Right ventricle myocardium inferior (tissue), 1 donor: ENCODE results near the gene ACTL10. TPM values are rescaled to one million over a fixed set of nuclear protein-coding genes. Genes with fewer than 3 reads are reported as not detected.

Source experiments
- ATAC-seq: fragments of 200-7000 bp; cut with Tn5 transposase; one replicate; pipeline ENCODE4 v1.9.1; 2020; ENCODE audit warnings: mild to moderate bottlenecking, moderate library complexity
- DNase-seq: peaks from one replicate; pipeline ENCODE4 v3.0.0; 2021; ENCODE audit errors: missing footprints
- intact Hi-C: fragments of 100-400 bp; cut with DNase I; formaldehyde crosslinking; loops from one replicate; pipeline ENCODE4 v1.11.0; 2022
- total RNA-seq: library from RNA; stranded (reverse); fragmentation: NEBNext Ultra II Directional; extraction: Animal tissue kit (Norgen Biotek cat#: 25700); gene quantifications from one replicate; pipeline ENCODE4 v1.2.1, GENCODE V29; 2021
- donor health status: DM: no; HTN: yes; CAD: no; lungs with severe emphysema.

Gene ACTL10
- total RNA-seq, 1 donor from 2014 or later, result 0.19 TPM

GRCh38 chr20:33703498-33704137 lies 36.9 kb downstream of the ACTL10 start:
- DNase-seq (no peak), ATAC-seq (no peak)
- intact Hi-C loops, result no loop called here

- DNase-seq (no peak), ATAC-seq (no peak)
- intact Hi-C loops, result no loop called here
Observed at GRCh38 chr20:33704197-33704924, 37.6 kb downstream of the ACTL10 start.

- intact Hi-C loops, result no loop called here
- DNase-seq (no peak), ATAC-seq (no peak)
Observed at GRCh38 chr20:33707668-33708067, 40.9 kb downstream of the ACTL10 start.

GRCh38 chr20:33709398-33709797 lies 42.7 kb downstream of the ACTL10 start:
- no peak for ATAC-seq
- intact Hi-C loops, result no loop called here
- no peak for DNase-seq

- no peak for ATAC-seq
- DNase-seq, result no peak
- intact Hi-C loops, result no loop called here
Observed at GRCh38 chr20:33709905-33710541, 43.3 kb downstream of the ACTL10 start.

- DNase-seq (no peak), ATAC-seq (no peak)
- intact Hi-C loops, result no loop called here
Observed at GRCh38 chr20:33710681-33711445, 44.1 kb downstream of the ACTL10 start.

- DNase-seq, result no peak
- intact Hi-C loops, result no loop called here
- no peak for ATAC-seq
Observed at GRCh38 chr20:33711446-33711738, 44.6 kb downstream of the ACTL10 start.

- ATAC-seq (no peak), DNase-seq (no peak)
- intact Hi-C loops, result no loop called here
Observed at GRCh38 chr20:33713865-33714367, 47.2 kb downstream of the ACTL10 start.

GRCh38 chr20:33716498-33716897 lies 49.8 kb downstream of the ACTL10 start:
- intact Hi-C loops, result no loop called here
- ATAC-seq (no peak), DNase-seq (no peak)

Other genes with a start within 250 kb of the ACTL10 start
- 199 TPM for gene SNTA1, start 223.2 kb upstream of the ACTL10 start, total RNA-seq
- 11.3 TPM for gene CBFA2T2, start 176.8 kb upstream of the ACTL10 start, total RNA-seq
- gene C20orf144, start 4.6 kb upstream of the ACTL10 start, total RNA-seq, result not detected
- 70.8 TPM for gene NECAB3, start 7.5 kb downstream of the ACTL10 start, total RNA-seq
- gene E2F1, start 19.4 kb downstream of the ACTL10 start, total RNA-seq, result 2.3 TPM
- 11.4 TPM for gene PXMP4, start 53.4 kb downstream of the ACTL10 start, total RNA-seq
- gene ZNF341, start 65.1 kb downstream of the ACTL10 start, total RNA-seq, result 1.8 TPM
- 108 TPM for gene CHMP4B, start 144.4 kb downstream of the ACTL10 start, total RNA-seq